IMR-90 (cell line): ENCODE results near the gene TRAF3. TPM values are rescaled to one million over a fixed set of nuclear protein-coding genes. Genes with fewer than 3 reads are reported as not detected.

ENCODE experiments used
- ATAC-seq: fragments of 200-7000 bp; cut with Tn5 transposase; 2 replicates; pipeline ENCODE4 v1.9.1; 2020; ENCODE audit warnings: low read depth, mild to moderate bottlenecking, moderate library complexity
- BruUV-seq: library from RNA; stranded (reverse); fragments of 400-500 nt; replicated peaks from 2 replicates; lab custom pipeline; 2021; lab: Mats Ljungman, UMichigan
- CTCF ChIA-PET: fragments of 300-600 bp; formaldehyde crosslinking; extraction: SDS; loops from one replicate; lab custom pipeline; 2021; ENCODE audit warnings: antibody characterized with exemption; lab: Yijun Ruan, JAX
- POLR2A ChIA-PET: fragments of 300-600 bp; sonication (Branson Sonifier 250); formaldehyde crosslinking; loops from one replicate; lab custom pipeline; 2022; ENCODE audit warnings: antibody characterized with exemption; ENCODE audit not compliant: unreplicated experiment; lab: Charles Lee
- DNase-seq: peaks from one replicate; pipeline ENCODE4 v3.0.0; 2013
- H2AFZ ChIP-seq: replicated peaks from 2 replicates; pipeline ENCODE3; 2013; ENCODE audit warnings: low read length, mild to moderate bottlenecking; ENCODE audit not compliant: poor library complexity
- H2AK5ac ChIP-seq: 2 replicates; pipeline ENCODE4 v1.6.1; 2013; ENCODE audit warnings: low read depth, low read length, inconsistent platforms
- H2AK9ac ChIP-seq: replicated peaks from 2 replicates; pipeline ENCODE3; 2013; ENCODE audit warnings: mild to moderate bottlenecking, low read depth, low read length, moderate library complexity; ENCODE audit not compliant: poor library complexity
- H2BK120ac ChIP-seq: 2 replicates; pipeline ENCODE4 v1.6.1; 2013; ENCODE audit warnings: low read depth, low read length, inconsistent platforms
- H2BK15ac ChIP-seq: 3 replicates; pipeline ENCODE4 v1.6.1; 2013; ENCODE audit warnings: low read depth, low read length, inconsistent platforms
- H2BK20ac ChIP-seq: 2 replicates; pipeline ENCODE4 v1.6.1; 2013; ENCODE audit warnings: low read depth, mild to moderate bottlenecking, inconsistent platforms, low read length, moderate library complexity
- H2BK5ac ChIP-seq: 2 replicates; pipeline ENCODE4 v1.6.1; 2013; ENCODE audit warnings: mild to moderate bottlenecking, low read depth, low read length, inconsistent platforms; ENCODE audit not compliant: poor library complexity, severe bottlenecking
- H3K14ac ChIP-seq: replicated peaks from 2 replicates; pipeline ENCODE4 v1.6.1; 2013; ENCODE audit warnings: low read depth, low read length, inconsistent platforms
- H3K18ac ChIP-seq: 2 replicates; pipeline ENCODE4 v1.6.1; 2013; ENCODE audit warnings: low read depth, low read length, control low read depth
- H3K23ac ChIP-seq: 2 replicates; pipeline ENCODE4 v1.6.1; 2013; ENCODE audit warnings: low read depth, low read length, inconsistent platforms
- H3K27ac ChIP-seq: 2 replicates; pipeline ENCODE4 v1.5.1; 2013; ENCODE audit warnings: mild to moderate bottlenecking, control low read depth, low read length; ENCODE audit not compliant: insufficient read depth
- H3K27me3 ChIP-seq: 2 replicates; pipeline ENCODE4 v1.6.1; 2013; ENCODE audit warnings: low read length; ENCODE audit not compliant: control insufficient read depth, insufficient read depth
- H3K36me3 ChIP-seq: 2 replicates; pipeline ENCODE4 v1.6.1; 2013; ENCODE audit warnings: low read length, mixed read lengths; ENCODE audit not compliant: control insufficient read depth, insufficient read depth
- H3K4ac ChIP-seq: 2 replicates; pipeline ENCODE4 v1.6.1; 2013; ENCODE audit warnings: low read depth, low read length, inconsistent platforms
- H3K4me1 ChIP-seq: 2 replicates; pipeline ENCODE4 v1.6.1; 2013; ENCODE audit warnings: low read length, mixed read lengths; ENCODE audit not compliant: control insufficient read depth, insufficient read depth
- H3K4me2 ChIP-seq: 2 replicates; pipeline ENCODE4 v1.6.1; 2013; ENCODE audit warnings: low read depth, mild to moderate bottlenecking, control low read depth, low read length, moderate library complexity
- H3K4me3 ChIP-seq: 2 replicates; pipeline ENCODE4 v1.5.1; 2013; ENCODE audit warnings: low read depth, mild to moderate bottlenecking, control low read depth, low read length, moderate library complexity; ENCODE audit not compliant: insufficient read depth
- H3K56ac ChIP-seq: 2 replicates; pipeline ENCODE4 v1.6.1; 2013; ENCODE audit warnings: low read length, inconsistent platforms; ENCODE audit not compliant: insufficient read depth; ENCODE audit errors: extremely low read depth
- H3K79me1 ChIP-seq, 2 experiments: 2 replicates each; pipeline ENCODE4 v1.6.1; 2013; ENCODE audit warnings: low read length in 2 of 2, inconsistent platforms in 1 of 2, low read depth in 1 of 2
- H3K9ac ChIP-seq: 2 replicates; pipeline ENCODE4 v1.6.1; 2013; ENCODE audit warnings: low read depth, low read length, control low read depth
- H3K9me1 ChIP-seq: 2 replicates; pipeline ENCODE4 v1.6.1; 2013; ENCODE audit warnings: low read length, inconsistent platforms; ENCODE audit not compliant: insufficient read depth
- H3K9me3 ChIP-seq: 2 replicates; pipeline ENCODE4 v1.6.1; 2013; ENCODE audit warnings: low read length; ENCODE audit not compliant: control insufficient read depth, insufficient read depth
- H4K20me1 ChIP-seq: 2 replicates; pipeline ENCODE4 v1.6.1; 2013; ENCODE audit warnings: low read length, inconsistent platforms; ENCODE audit not compliant: insufficient read depth
- H4K5ac ChIP-seq: 2 replicates; pipeline ENCODE4 v1.6.1; 2013; ENCODE audit warnings: mild to moderate bottlenecking, low read depth, low read length, control low read depth
- H4K8ac ChIP-seq, 2 experiments: 2 replicates each; pipeline ENCODE4 v1.6.1; 2013; ENCODE audit warnings: low read depth in 2 of 2, low read length in 2 of 2, control low read depth in 1 of 2, inconsistent platforms in 1 of 2
- H4K91ac ChIP-seq: 2 replicates; pipeline ENCODE4 v1.6.1; 2013; ENCODE audit warnings: low read depth, low read length, inconsistent platforms; ENCODE audit not compliant: insufficient read depth
- FOS ChIP-seq: fragments of 150-350 bp; IDR thresholded peaks from 2 replicates; pipeline ENCODE4 v1.6.1; 2016; ENCODE audit warnings: low read depth, low read length
- MAFK ChIP-seq: IDR thresholded peaks from 2 replicates; pipeline ENCODE4 v1.6.1; 2012; ENCODE audit warnings: low read depth, low read length, improper control_type of control experiment
- MAZ ChIP-seq: IDR thresholded peaks from 2 replicates; pipeline ENCODE4 v1.6.1; 2012; ENCODE audit warnings: low read depth, mild to moderate bottlenecking, low read length, improper control_type of control experiment, moderate library complexity, borderline replicate concordance
- MXI1 ChIP-seq: IDR thresholded peaks from 2 replicates; pipeline ENCODE4 v1.6.1; 2012; ENCODE audit warnings: low read depth, mild to moderate bottlenecking, low read length, moderate library complexity, borderline replicate concordance
- NFE2L2 ChIP-seq: fragments of 150-350 bp; IDR thresholded peaks from 2 replicates; pipeline ENCODE4 v1.6.1; 2016; ENCODE audit warnings: low read depth, mild to moderate bottlenecking, low read length
- POLR2A ChIP-seq: IDR thresholded peaks from 2 replicates; pipeline ENCODE4 v1.6.1; 2012; ENCODE audit warnings: mild to moderate bottlenecking, low read depth, low read length
- RAD21 ChIP-seq: IDR thresholded peaks from 2 replicates; pipeline ENCODE4 v1.6.1; 2012; ENCODE audit warnings: low read length, improper control_type of control experiment
- RCOR1 ChIP-seq: IDR thresholded peaks from 2 replicates; pipeline ENCODE4 v1.6.1; 2012; ENCODE audit warnings: mild to moderate bottlenecking, low read length, improper control_type of control experiment; ENCODE audit not compliant: insufficient replicate concordance
- RFX5 ChIP-seq: IDR thresholded peaks from 2 replicates; pipeline ENCODE4 v1.8.0; 2012; ENCODE audit warnings: low read depth, mild to moderate bottlenecking, low read length, moderate library complexity
- SMC3 ChIP-seq: fragments of 150-350 bp; IDR thresholded peaks from 2 replicates; pipeline ENCODE4 v1.6.1; 2016; ENCODE audit warnings: low read depth, mild to moderate bottlenecking, antibody characterized with exemption, low read length, moderate library complexity
- WGBS, 2 experiments: methylation state at CpG; one replicate each; pipeline versions ENCODE4 v1.1.5 to v1.1.7; 2013; ENCODE audit warnings: missing lambda C conversion rate in 2 of 2; ENCODE audit not compliant: insufficient read length in 1 of 2; ENCODE audit errors: extremely low coverage in 2 of 2; 5-methylcytosine and 5-hydroxymethylcytosine counted together
- dilution Hi-C: fragments of 300-500 bp; cut with HindIII; formaldehyde crosslinking; loops from one replicate; pipeline ENCODE4 v1.14.3; 2018; ENCODE audit warnings: low sequenced_read_pairs; ENCODE audit not compliant: unreplicated experiment
- in situ Hi-C: fragments of 300-500 bp; cut with MboI; formaldehyde crosslinking; loops from 3 replicates; pipeline ENCODE4 v1.14.3; 2019; ENCODE audit warnings: low sequenced_read_pairs, inconsistent platforms, mixed read lengths
- intact Hi-C: fragments of 100-400 bp; cut with micrococcal nuclease; formaldehyde crosslinking; loops from 2 replicates; pipeline ENCODE4 v1.10.0; 2022
- polyA plus RNA-seq, 3 experiments: library from polyadenylated mRNA; depleted of rRNA; stranded (reverse); fragments of >200 nt; gene quantifications; 2 replicates each; pipeline ENCODE4 v1.2.3, GENCODE V29; 2012; ENCODE audit warnings: low replicate concordance in 1 of 3
- total RNA-seq: library from RNA; depleted of rRNA; stranded (reverse); fragments of >200 nt; gene quantifications from 2 replicates; pipeline ENCODE4 v1.2.3, GENCODE V29; 2012

TRAF3 gene
- total and polyA plus RNA-seq, 2 of the 4 experiments (the other 2 are of a cell fraction): 21.2 to 25.3 TPM

- no peak overlapping the region for H4K91ac ChIP-seq
- H3K4me3 ChIP-seq: no peak overlapping the region
- no TSS peak for BruUV-seq
- H3K36me3 ChIP-seq: peaks cover 14% of the 10 kb centered on the region
- ATAC-seq (peak; percentile 25; the same call in 1 of the 2 replicates), DNase-seq (peak; percentile 82)
- no peak overlapping the region for H3K23ac ChIP-seq
- CTCF ChIA-PET: no interaction called here
- H3K4me1 ChIP-seq: peaks cover 4% of the 10 kb centered on the region; the same call in 1 of the 2 replicates
- dilution Hi-C loops: no loop called here
- no peak overlapping the region for H2BK15ac ChIP-seq
- no CpG with 5 or more reads among the region's 4 CpGs for WGBS, 2 experiments
- H3K9me1 ChIP-seq: peaks cover 10% of the 10 kb centered on the region
- no peak overlapping the region for H4K8ac ChIP-seq
- intact Hi-C loops: loop anchor here (5.0 kb wide), 1 partner anchor 94 kb away; no protein-coding TSS in a partner anchor
- no peak overlapping the region for H4K5ac ChIP-seq
- no peak overlapping the region for H2AFZ ChIP-seq
- H2BK5ac ChIP-seq: no peak overlapping the region
- H3K79me1 ChIP-seq: peaks cover 0 to 10% of the 10 kb centered on the region in 2 experiments; a peak in 1 of 4 replicates
- in situ Hi-C loops: loop anchor here (10.0 kb wide), 1 partner anchor 107 kb away; no protein-coding TSS in a partner anchor
- no peak overlapping the region for H3K4me2 ChIP-seq
- H2BK120ac ChIP-seq: no peak overlapping the region
- TF ChIP-seq SMC3 (0 out of 2 replicates have a peak, but pooled peaks have one; percentile 9), MAZ (no peak), MXI1 (peak; percentile 82), MAFK (no peak), RAD21 (no peak), NFE2L2 (no peak), RCOR1 (no peak), FOS (0 out of 2 replicates have a peak, but pooled peaks have one; percentile 4), RFX5 (no peak), POLR2A (no peak)
- H3K18ac ChIP-seq: no peak overlapping the region
- POLR2A ChIA-PET: no interaction called here
- H3K4ac ChIP-seq: no peak overlapping the region
- no peak overlapping the region for H3K27ac ChIP-seq
- no peaks in the 10 kb centered on the region for H3K9me3 ChIP-seq
- H2BK20ac ChIP-seq: no peak overlapping the region
- H2AK5ac ChIP-seq: no peak overlapping the region
- no peak overlapping the region for H3K9ac ChIP-seq
- H3K27me3 ChIP-seq: no peaks in the 10 kb centered on the region
- no peak overlapping the region for H3K56ac ChIP-seq
- H2AK9ac ChIP-seq: no peak overlapping the region
- no peak overlapping the region for H3K14ac ChIP-seq
- H4K20me1 ChIP-seq: peaks cover 14% of the 10 kb centered on the region; the same call in 1 of the 2 replicates
Observed at GRCh38 chr14:102891556-102891955, 114.3 kb downstream of the TRAF3 start.
